ENCODE measurements around the gene RREB1. TPM values are rescaled to one million over a fixed set of nuclear protein-coding genes. Genes with fewer than 3 reads are reported as not detected.

Gene RREB1
- total and polyA plus RNA-seq, 10 donors = 3.2 to 72.0 (median 54.6) TPM

DNA sequence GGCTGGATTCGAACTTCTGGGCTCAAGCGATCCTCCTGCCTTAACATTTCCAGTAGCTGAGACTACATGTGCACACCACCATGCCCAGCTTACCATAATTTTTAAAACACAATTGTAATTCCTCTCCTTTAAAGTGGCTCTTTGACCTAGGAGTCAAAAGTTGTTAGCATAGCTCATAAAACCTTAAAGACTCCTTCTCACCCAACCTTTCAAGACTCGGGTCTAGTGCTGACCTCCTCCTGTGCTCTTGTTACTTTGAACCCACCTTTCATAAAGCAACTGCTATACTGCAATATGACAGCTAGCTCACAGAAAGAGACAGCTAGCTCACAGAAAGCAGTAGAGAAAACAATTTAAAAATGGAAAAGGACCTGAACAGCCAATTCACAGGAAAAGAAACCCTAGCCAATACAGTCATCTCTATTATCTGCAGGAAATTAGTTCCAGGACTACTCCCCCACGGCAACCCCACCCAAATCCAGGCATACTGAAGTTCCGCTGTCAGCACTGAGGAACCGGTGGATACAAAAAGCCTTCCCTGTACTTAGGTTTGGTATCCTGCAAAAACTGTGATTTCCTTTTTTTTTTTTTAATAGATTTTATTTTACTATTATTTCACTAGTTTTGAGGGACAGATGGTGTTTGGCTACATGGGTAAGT, 185.0 kb downstream of the RREB1 start:
- no peaks in the 10 kb centered on the region for H3K27me3 ChIP-seq (replicated peaks in 1 of 7)
- no peak overlapping the region for H3K4me3 ChIP-seq
- TF ChIP-seq, protein P1, sequence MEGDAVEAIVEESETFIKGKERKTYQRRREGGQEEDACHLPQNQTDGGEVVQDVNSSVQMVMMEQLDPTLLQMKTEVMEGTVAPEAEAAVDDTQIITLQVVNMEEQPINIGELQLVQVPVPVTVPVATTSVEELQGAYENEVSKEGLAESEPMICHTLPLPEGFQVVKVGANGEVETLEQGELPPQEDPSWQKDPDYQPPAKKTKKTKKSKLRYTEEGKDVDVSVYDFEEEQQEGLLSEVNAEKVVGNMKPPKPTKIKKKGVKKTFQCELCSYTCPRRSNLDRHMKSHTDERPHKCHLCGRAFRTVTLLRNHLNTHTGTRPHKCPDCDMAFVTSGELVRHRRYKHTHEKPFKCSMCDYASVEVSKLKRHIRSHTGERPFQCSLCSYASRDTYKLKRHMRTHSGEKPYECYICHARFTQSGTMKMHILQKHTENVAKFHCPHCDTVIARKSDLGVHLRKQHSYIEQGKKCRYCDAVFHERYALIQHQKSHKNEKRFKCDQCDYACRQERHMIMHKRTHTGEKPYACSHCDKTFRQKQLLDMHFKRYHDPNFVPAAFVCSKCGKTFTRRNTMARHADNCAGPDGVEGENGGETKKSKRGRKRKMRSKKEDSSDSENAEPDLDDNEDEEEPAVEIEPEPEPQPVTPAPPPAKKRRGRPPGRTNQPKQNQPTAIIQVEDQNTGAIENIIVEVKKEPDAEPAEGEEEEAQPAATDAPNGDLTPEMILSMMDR (IDR thresholded peaks at IDR 0.05 in 8 of 11, conservative IDR thresholded peaks at IDR 0.05 in 3 of 11) = no peak
- TF ChIP-seq POLR2A (IDR thresholded peaks at IDR 0.05) (no peak), POLR2AphosphoS5 (IDR thresholded peaks at IDR 0.05) (no peak)
- peak overlapping the region in 5 of 8 donors; percentile 25 to 70 (median 29) for H3K27ac ChIP-seq
- H3K9me3 ChIP-seq = no peaks in the 10 kb centered on the region
- H3K4me1 ChIP-seq = peaks cover 0 to 4% (median 0%) of the 10 kb centered on the region in 6 donors
- intact Hi-C loops (cut with DNase I; ENCODE audit: low total_unique reads) = no loop called here
- no peak for DNase-seq
- peaks cover 0 to 100% (median 84%) of the 10 kb centered on the region in 6 donors for H3K36me3 ChIP-seq
- 75 to 96% (median 83%) methylated on average over 6 of the region's 6 CpGs for WGBS, 5 donors

DNA sequence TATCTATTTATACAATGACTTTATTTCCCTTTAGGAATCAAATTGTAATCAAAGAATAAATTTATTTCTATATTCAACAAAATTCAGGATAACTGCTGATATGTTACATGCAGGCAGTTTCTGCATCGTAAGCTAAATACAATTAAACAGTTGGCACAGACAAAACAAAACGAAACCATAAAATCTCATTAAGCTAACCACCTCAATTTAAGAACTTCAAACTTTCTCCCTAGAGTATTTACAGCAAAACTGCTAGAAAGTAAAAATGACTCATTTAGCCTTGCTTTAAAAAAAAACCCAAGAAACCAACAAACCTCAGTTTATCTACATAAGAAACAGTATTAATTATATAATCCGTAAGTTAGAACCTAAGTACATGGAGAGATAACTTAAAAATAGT, 188.2 kb downstream of the RREB1 start:
- no peaks in the 10 kb centered on the region for H3K9me3 ChIP-seq
- no peaks in the 10 kb centered on the region for H3K27me3 ChIP-seq (replicated peaks in 1 of 7)
- H3K36me3 ChIP-seq = peaks cover 0 to 100% (median 85%) of the 10 kb centered on the region in 6 donors
- no peak overlapping the region for H3K27ac ChIP-seq
- peaks cover 0 to 4% (median 0%) of the 10 kb centered on the region in 6 donors for H3K4me1 ChIP-seq
- no peak overlapping the region for H3K4me3 ChIP-seq
- no peak for TF ChIP-seq POLR2AphosphoS5 (IDR thresholded peaks at IDR 0.05)
- TF ChIP-seq POLR2A (IDR thresholded peaks at IDR 0.05) = no peak
- TF ChIP-seq, protein P1 (IDR thresholded peaks at IDR 0.05 in 8 of 11, conservative IDR thresholded peaks at IDR 0.05 in 3 of 11) = no peak
- 87 to 92% (median 89%) methylated on average over 3 of the region's 3 CpGs for WGBS, 5 donors
- no peak for DNase-seq
- intact Hi-C loops (cut with DNase I; ENCODE audit: low total_unique reads) = no loop called here

- no peak for DNase-seq
- H3K9me3 ChIP-seq = no peaks in the 10 kb centered on the region
- no peak overlapping the region for H3K4me3 ChIP-seq
- H3K27ac ChIP-seq = no peak overlapping the region
- H3K27me3 ChIP-seq (replicated peaks in 1 of 7) = no peaks in the 10 kb centered on the region
- TF ChIP-seq POLR2AphosphoS5 (IDR thresholded peaks at IDR 0.05) (no peak), POLR2A (IDR thresholded peaks at IDR 0.05) (no peak)
- TF ChIP-seq, protein P1 (IDR thresholded peaks at IDR 0.05 in 8 of 11, conservative IDR thresholded peaks at IDR 0.05 in 3 of 11) = no peak
- H3K36me3 ChIP-seq = peaks cover 0 to 100% (median 87%) of the 10 kb centered on the region in 6 donors
- peaks cover 0 to 4% (median 0%) of the 10 kb centered on the region in 6 donors for H3K4me1 ChIP-seq
- 77 to 88% (median 82%) methylated on average over 2 of the region's 2 CpGs for WGBS, 5 donors
- intact Hi-C loops (cut with DNase I; ENCODE audit: low total_unique reads) = no loop called here
Measured at GRCh38 chr6:7296602-7297001, 188.8 kb downstream of the RREB1 start.

DNA sequence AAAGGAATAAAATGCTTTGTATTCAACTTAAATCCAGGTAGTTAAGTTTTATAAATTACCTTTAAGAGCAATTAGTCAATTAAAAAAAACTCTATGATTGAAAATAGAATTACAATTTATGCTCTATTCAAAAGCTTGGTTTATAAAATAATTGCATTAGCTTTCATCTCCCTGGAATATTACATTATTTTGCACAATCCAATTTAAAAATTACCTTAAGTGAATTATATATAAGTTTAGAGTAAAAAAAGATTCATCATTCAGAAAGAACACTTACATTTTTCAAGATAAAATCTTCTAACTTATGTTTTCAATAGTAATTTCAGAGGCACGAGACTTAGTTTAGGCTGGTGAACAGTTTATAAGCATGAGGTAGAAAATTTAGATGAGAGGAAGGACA, 190.4 kb downstream of the RREB1 start:
- no peak overlapping the region for H3K4me3 ChIP-seq
- peaks cover 0 to 100% (median 89%) of the 10 kb centered on the region in 6 donors for H3K36me3 ChIP-seq
- intact Hi-C loops (cut with DNase I; ENCODE audit: low total_unique reads) = no loop called here
- DNase-seq = no peak
- TF ChIP-seq, protein P1 (IDR thresholded peaks at IDR 0.05 in 8 of 11, conservative IDR thresholded peaks at IDR 0.05 in 3 of 11) = no peak
- TF ChIP-seq POLR2AphosphoS5 (IDR thresholded peaks at IDR 0.05) (no peak), POLR2A (IDR thresholded peaks at IDR 0.05) (no peak)
- no peaks in the 10 kb centered on the region for H3K9me3 ChIP-seq
- H3K27ac ChIP-seq = no peak overlapping the region
- H3K4me1 ChIP-seq = no peaks in the 10 kb centered on the region
- 91 to 100% (median 97%) methylated on average over 1 of the region's 1 CpG for WGBS, 5 donors
- no peaks in the 10 kb centered on the region for H3K27me3 ChIP-seq (replicated peaks in 1 of 7)
